ENCODE measurements around the gene FASTKD1. TPM values are rescaled to one million over a fixed set of nuclear protein-coding genes. Genes with fewer than 3 reads are reported as not detected.
"Not testable (repeated sequence)": the region's sequence is repeated elsewhere in the genome, so short reads cannot be mapped to it uniquely, and the experiment has no call there.

FASTKD1 gene, protein sequence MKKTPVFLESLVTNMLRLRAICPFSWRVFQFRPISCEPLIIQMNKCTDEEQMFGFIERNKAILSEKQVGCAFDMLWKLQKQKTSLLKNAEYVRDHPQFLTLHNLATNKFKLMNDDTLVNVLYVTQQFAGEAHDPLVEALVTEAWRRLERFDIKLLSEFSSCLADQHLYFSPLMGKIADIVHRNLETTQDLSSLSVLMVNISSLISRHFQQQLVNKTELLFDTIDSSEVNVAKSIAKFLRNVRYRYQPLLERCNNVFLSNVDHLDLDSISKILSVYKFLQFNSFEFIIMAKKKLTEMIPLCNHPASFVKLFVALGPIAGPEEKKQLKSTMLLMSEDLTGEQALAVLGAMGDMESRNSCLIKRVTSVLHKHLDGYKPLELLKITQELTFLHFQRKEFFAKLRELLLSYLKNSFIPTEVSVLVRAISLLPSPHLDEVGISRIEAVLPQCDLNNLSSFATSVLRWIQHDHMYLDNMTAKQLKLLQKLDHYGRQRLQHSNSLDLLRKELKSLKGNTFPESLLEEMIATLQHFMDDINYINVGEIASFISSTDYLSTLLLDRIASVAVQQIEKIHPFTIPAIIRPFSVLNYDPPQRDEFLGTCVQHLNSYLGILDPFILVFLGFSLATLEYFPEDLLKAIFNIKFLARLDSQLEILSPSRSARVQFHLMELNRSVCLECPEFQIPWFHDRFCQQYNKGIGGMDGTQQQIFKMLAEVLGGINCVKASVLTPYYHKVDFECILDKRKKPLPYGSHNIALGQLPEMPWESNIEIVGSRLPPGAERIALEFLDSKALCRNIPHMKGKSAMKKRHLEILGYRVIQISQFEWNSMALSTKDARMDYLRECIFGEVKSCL
- total RNA-seq = 10 to 100 TPM; 26.8 to 29.0 TPM

DNA sequence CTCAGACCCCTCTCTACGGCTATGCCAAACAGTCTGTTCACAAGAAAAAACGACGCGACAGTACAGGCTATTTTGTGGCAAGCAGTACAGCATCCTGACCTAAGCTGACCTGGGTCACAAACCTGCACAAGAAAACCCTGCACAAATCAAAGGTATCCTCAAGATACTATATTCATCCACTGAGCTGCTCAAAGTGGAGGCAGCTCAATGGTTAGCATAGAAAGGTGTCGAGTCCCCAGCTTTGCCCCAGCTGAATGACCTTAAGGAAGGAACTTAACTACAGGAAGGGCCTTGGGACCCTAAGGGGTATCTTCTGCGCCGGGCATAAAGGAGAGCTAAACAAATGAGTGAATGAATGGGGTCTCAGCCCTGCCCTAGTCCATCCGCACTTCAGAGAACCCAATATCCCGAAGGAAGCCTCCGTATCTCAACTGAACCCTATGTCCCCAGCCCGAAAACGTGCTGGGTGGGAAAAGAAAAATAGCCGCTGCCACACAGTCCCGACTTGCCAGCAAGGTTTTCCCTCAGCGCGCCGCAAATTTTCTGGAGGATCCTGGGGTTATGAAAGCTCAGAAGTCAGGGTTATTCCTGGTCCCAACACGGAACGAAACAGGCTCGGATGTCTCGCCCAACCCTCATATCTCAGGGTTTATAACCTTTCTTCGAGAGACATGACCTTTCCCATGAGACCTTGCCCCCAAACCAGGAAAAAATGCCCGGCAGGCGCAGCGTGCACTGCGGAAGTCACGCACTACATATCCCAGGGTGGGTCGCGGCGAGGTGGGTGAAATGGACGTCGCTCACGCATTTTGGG is at the start of gene FASTKD1:
Gene FASTKD1 (minus strand): TSS at position 706 of the 814 bp plus-strand sequence. CDS start 1,836 bp downstream, outside the sequence.
- peaks cover 26% of the 10 kb centered on the region for H3K4me1 Mint-ChIP-seq
- ChIA-PET POLR2A (no interaction called here), CTCF (interaction anchor here (0.6 to 1.6 kb wide), 5 partner anchors 10 to 222 kb away, joined by 3 to 5 read pairs (median 3); partner anchors contain the start of gene PPIG)
- no peaks in the 10 kb centered on the region for H3K9me3 Mint-ChIP-seq
- H3K27me3 Mint-ChIP-seq = peaks cover 6% of the 10 kb centered on the region
- H3K27ac Mint-ChIP-seq = peak within 1 kb of the TSS; percentile 86
- H3K36me3 Mint-ChIP-seq (ENCODE audit: low read depth) = peaks cover 15% of the 10 kb centered on the region
- DNase-seq = peak; percentile 90
- H3K4me3 Mint-ChIP-seq = peak within 1 kb of the TSS; percentile 93

GRCh38 chr2:169623235-169623634 is 49.6 kb upstream of the FASTKD1 start:
- DNase-seq = no peak

GRCh38 chr2:169620509-169620908 is 46.8 kb upstream of the FASTKD1 start:
- Mint-ChIP-seq H3K27me3 (no peaks in the 10 kb centered on the region), H3K9me3 (peaks cover 10% of the 10 kb centered on the region), H3K4me3 (no peak overlapping the region), H3K4me1 (peaks cover 4% of the 10 kb centered on the region), H3K36me3 (ENCODE audit: low read depth) (peaks cover 69% of the 10 kb centered on the region), H3K27ac (no peak overlapping the region)
- no peak for DNase-seq
- ChIA-PET CTCF (no interaction called here), POLR2A (no interaction called here)

More at GRCh38 chr2:169623235-169623634, 49.6 kb upstream of the FASTKD1 start:
- Mint-ChIP-seq H3K9me3 (no peaks in the 10 kb centered on the region), H3K4me1 (peaks cover 4% of the 10 kb centered on the region), H3K27ac (no peak overlapping the region), H3K4me3 (no peak overlapping the region), H3K27me3 (no peaks in the 10 kb centered on the region), H3K36me3 (ENCODE audit: low read depth) (peaks cover 48% of the 10 kb centered on the region)
- CTCF ChIA-PET = interaction anchor here (1.2 kb wide), 1 partner anchor 10 kb away, joined by 3 read pairs; no protein-coding TSS in a partner anchor
- POLR2A ChIA-PET = no interaction called here

- no peak overlapping the region for H3K4me3 Mint-ChIP-seq
- H3K27ac Mint-ChIP-seq = no peak overlapping the region
- peaks cover 10% of the 10 kb centered on the region for H3K9me3 Mint-ChIP-seq
- POLR2A ChIA-PET = no interaction called here
- H3K36me3 Mint-ChIP-seq (ENCODE audit: low read depth) = peaks cover 69% of the 10 kb centered on the region
- no peak for DNase-seq
- peaks cover 4% of the 10 kb centered on the region for H3K4me1 Mint-ChIP-seq
- CTCF ChIA-PET = no interaction called here
- H3K27me3 Mint-ChIP-seq = no peaks in the 10 kb centered on the region
Measured at GRCh38 chr2:169619946-169620345, 46.3 kb upstream of the FASTKD1 start.

DNA sequence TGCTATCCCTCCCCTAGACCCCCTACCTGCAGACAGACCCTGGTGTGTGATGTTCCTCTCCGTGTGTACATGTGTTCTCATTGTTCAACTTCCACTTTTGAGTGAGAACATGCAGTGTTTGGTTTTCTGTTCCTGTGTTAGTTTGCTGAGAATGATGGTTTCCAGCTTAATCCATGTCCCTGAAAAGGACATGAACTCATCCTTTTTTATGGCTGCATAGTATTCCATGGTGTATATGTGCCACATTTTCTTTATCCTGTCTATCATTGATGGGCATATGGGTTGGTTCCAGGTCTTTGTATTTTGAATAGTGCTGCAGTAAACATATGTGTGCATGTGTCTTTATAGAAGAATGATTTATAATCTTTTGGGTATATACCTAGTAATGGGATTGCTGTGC is 42.3 kb upstream of the FASTKD1 start:
- H3K4me1 Mint-ChIP-seq, DNase-seq, H3K27me3 Mint-ChIP-seq, H3K4me3 Mint-ChIP-seq, CTCF ChIA-PET, H3K27ac Mint-ChIP-seq: not testable (repeated sequence)
- POLR2A ChIA-PET = interaction anchor here (0.6 kb wide), 1 partner anchor 12 kb away, joined by 3 read pairs; no protein-coding TSS in a partner anchor
- H3K9me3 Mint-ChIP-seq = peaks cover 10% of the 10 kb centered on the region
- H3K36me3 Mint-ChIP-seq (ENCODE audit: low read depth) = peaks cover 81% of the 10 kb centered on the region

- Mint-ChIP-seq H3K27ac (no peak overlapping the region), H3K36me3 (ENCODE audit: low read depth) (peaks cover 85% of the 10 kb centered on the region), H3K4me1 (no peaks in the 10 kb centered on the region), H3K4me3 (no peak overlapping the region), H3K9me3 (peaks cover 10% of the 10 kb centered on the region), H3K27me3 (no peaks in the 10 kb centered on the region)
- POLR2A ChIA-PET = no interaction called here
- CTCF ChIA-PET = interaction anchor here (0.6 kb wide), 1 partner anchor 1402 kb away, joined by 5 read pairs; no protein-coding TSS in a partner anchor
- DNase-seq = no peak
Measured at GRCh38 chr2:169613876-169614275, 40.2 kb upstream of the FASTKD1 start.

DNA sequence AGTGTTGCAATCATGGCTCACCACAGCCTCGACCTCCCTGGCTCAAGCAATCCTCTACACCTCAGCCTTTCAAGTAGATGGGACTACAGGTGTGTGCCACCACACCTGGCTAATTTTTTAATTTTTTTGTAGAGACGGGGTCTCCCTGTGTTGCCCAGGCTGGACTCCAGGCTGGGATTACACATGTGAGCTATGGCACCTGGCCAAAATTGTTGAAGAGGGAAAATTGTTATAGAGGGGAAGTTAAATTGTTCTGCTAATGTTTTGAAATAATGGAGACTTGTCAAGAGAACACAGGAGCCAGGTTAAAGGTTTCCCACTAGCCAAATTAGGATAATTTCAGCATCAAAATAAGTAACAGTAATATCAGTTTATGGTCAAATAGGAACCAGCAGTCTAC is 35.6 kb upstream of the FASTKD1 start:
- no peaks in the 10 kb centered on the region for H3K27me3 Mint-ChIP-seq
- ChIA-PET CTCF (interaction anchor here (0.5 to 1.0 kb wide), 2 partner anchors 18 to 31 kb away, joined by 3 to 4 read pairs; no protein-coding TSS in a partner anchor), POLR2A (no interaction called here)
- H3K9me3 Mint-ChIP-seq = no peaks in the 10 kb centered on the region
- no peak for DNase-seq
- no peak overlapping the region for H3K4me3 Mint-ChIP-seq
- H3K27ac Mint-ChIP-seq = no peak overlapping the region
- peaks cover 54% of the 10 kb centered on the region for H3K36me3 Mint-ChIP-seq (ENCODE audit: low read depth)
- no peaks in the 10 kb centered on the region for H3K4me1 Mint-ChIP-seq

- Mint-ChIP-seq H3K9me3 (no peaks in the 10 kb centered on the region), H3K4me1 (peaks cover 6% of the 10 kb centered on the region), H3K4me3 (no peak overlapping the region), H3K27me3 (no peaks in the 10 kb centered on the region), H3K27ac (no peak overlapping the region), H3K36me3 (ENCODE audit: low read depth) (peaks cover 13% of the 10 kb centered on the region)
- DNase-seq = no peak
- ChIA-PET POLR2A (no interaction called here), CTCF (no interaction called here)
Measured at GRCh38 chr2:169599568-169599967, 25.9 kb upstream of the FASTKD1 start.

- POLR2A ChIA-PET = no interaction called here
- peaks cover 12% of the 10 kb centered on the region for H3K36me3 Mint-ChIP-seq (ENCODE audit: low read depth)
- H3K9me3 Mint-ChIP-seq = no peaks in the 10 kb centered on the region
- no peak overlapping the region for H3K4me3 Mint-ChIP-seq
- no peaks in the 10 kb centered on the region for H3K27me3 Mint-ChIP-seq
- CTCF ChIA-PET = no interaction called here
- no peak for DNase-seq
- H3K27ac Mint-ChIP-seq = no peak overlapping the region
- H3K4me1 Mint-ChIP-seq = peaks cover 6% of the 10 kb centered on the region
Measured at GRCh38 chr2:169598982-169599381, 25.3 kb upstream of the FASTKD1 start.

DNA sequence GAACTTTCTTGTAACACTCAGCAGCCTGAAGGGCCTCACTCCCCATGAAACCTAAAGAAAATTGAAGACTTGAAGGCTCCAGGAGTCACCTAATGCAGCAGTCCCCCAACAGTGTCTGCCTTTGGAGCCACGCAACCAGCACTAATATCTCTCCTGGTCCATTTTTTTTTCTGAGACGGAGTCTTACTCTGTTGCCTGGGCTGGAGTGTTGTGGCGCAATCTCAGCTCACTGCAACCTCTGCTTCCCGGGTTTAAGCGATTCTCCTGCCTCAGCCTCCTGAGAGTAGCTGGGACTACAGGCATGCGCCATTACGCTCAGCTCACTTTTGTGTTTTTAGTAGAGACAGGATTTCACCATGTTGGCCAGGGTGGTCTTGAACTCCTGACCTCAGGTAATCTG is 22.9 kb upstream of the FASTKD1 start:
- H3K36me3 Mint-ChIP-seq (ENCODE audit: low read depth) = peaks cover 13% of the 10 kb centered on the region
- DNase-seq, POLR2A ChIA-PET, H3K4me3 Mint-ChIP-seq, H3K4me1 Mint-ChIP-seq, H3K27ac Mint-ChIP-seq, CTCF ChIA-PET, H3K27me3 Mint-ChIP-seq, H3K9me3 Mint-ChIP-seq: not testable (repeated sequence)

- Mint-ChIP-seq H3K4me3 (no peak overlapping the region), H3K4me1 (peaks cover 33% of the 10 kb centered on the region), H3K27me3 (no peaks in the 10 kb centered on the region), H3K36me3 (ENCODE audit: low read depth) (peaks cover 22% of the 10 kb centered on the region), H3K9me3 (no peaks in the 10 kb centered on the region), H3K27ac (no peak overlapping the region)
- no peak for DNase-seq
- ChIA-PET CTCF (interaction anchor here (0.9 to 1.5 kb wide), 2 partner anchors 10 to 18 kb away, joined by 3 to 5 read pairs; partner anchors contain the start of gene FASTKD1), POLR2A (no interaction called here)
Measured at GRCh38 chr2:169590804-169591203, 17.1 kb upstream of the FASTKD1 start.

GRCh38 chr2:169585673-169586072 is 12.0 kb upstream of the FASTKD1 start:
- Mint-ChIP-seq H3K27me3 (no peaks in the 10 kb centered on the region), H3K9me3 (peaks cover 14% of the 10 kb centered on the region), H3K36me3 (ENCODE audit: low read depth) (peaks cover 42% of the 10 kb centered on the region), H3K4me3 (peak overlapping the region; percentile 98), H3K4me1 (peaks cover 39% of the 10 kb centered on the region), H3K27ac (peak overlapping the region; percentile 100)
- no peak for DNase-seq
- ChIA-PET POLR2A (no interaction called here), CTCF (no interaction called here)

Data from activated CD4-positive, alpha-beta T cell treated with anti-CD3 and anti-CD28 coated beads, Interleukin-2, amount 10 ng/mL, durations not matched to agents 7 days and 5 days (primary cell).